SK-N-SH treated with all-trans-retinoic acid at 6 μM for 48 hours (cell line): ENCODE results near the gene TFAP2A.

ENCODE experiments used
- ARNTL ChIP-seq: fragments of 450-650 bp; formaldehyde crosslinking; IDR thresholded peaks from 2 replicates; pipeline ENCODE4 v1.5.0; 2020; ENCODE audit warnings: low read depth, mild to moderate bottlenecking, moderate library complexity, borderline replicate concordance
- BACH2 ChIP-seq: fragments of 250-450 bp; sonication (Bioruptor Pico); IDR thresholded peaks from 2 replicates; pipeline ENCODE4 v1.9.0; 2021; ENCODE audit warnings: mild to moderate bottlenecking, borderline replicate concordance
- CSRNP3 ChIP-seq: fragments of 250-450 bp; sonication (Bioruptor Pico); IDR thresholded peaks from 2 replicates; pipeline ENCODE4 v1.5.1; 2021; ENCODE audit warnings: mild to moderate bottlenecking, moderate library complexity
- ESRRG ChIP-seq: fragments of 250-450 bp; sonication (Bioruptor Pico); IDR thresholded peaks from 2 replicates; pipeline ENCODE4 v1.6.1; 2021; ENCODE audit warnings: mild to moderate bottlenecking
- PATZ1 ChIP-seq: fragments of 250-450 bp; sonication (Bioruptor Pico); IDR thresholded peaks from 2 replicates; pipeline ENCODE4 v1.8.0; 2020; ENCODE audit warnings: mild to moderate bottlenecking, moderate library complexity, borderline replicate concordance
- RARB ChIP-seq: fragments of 250-450 bp; sonication (Bioruptor Pico); IDR thresholded peaks from 2 replicates; pipeline ENCODE4 v1.8.0; 2021; ENCODE audit warnings: mild to moderate bottlenecking, moderate library complexity
- TSHZ2 ChIP-seq: fragments of 250-450 bp; sonication (Bioruptor Pico); IDR thresholded peaks from 2 replicates; pipeline ENCODE4 v1.5.0; 2020; ENCODE audit warnings: mild to moderate bottlenecking, moderate library complexity
- ZC3H10 ChIP-seq: fragments of 250-450 bp; sonication (Bioruptor Pico); IDR thresholded peaks from 2 replicates; pipeline ENCODE4 v1.5.1; 2021; ENCODE audit warnings: mild to moderate bottlenecking, moderate library complexity
- ZFP3 ChIP-seq: fragments of 250-450 bp; sonication (Bioruptor Pico); IDR thresholded peaks from 2 replicates; pipeline ENCODE4 v1.5.0; 2020; ENCODE audit warnings: mild to moderate bottlenecking, moderate library complexity

GRCh38 chr6:10400330-10400729, 14.5 kb downstream of the TFAP2A start:
- TF ChIP-seq BACH2 (no peak), ESRRG (no peak), PATZ1 (CRISPR knock-in tag) (no peak), ZFP3 (CRISPR knock-in tag) (no peak), ZC3H10 (CRISPR knock-in tag) (no peak), TSHZ2 (CRISPR knock-in tag) (no peak), ARNTL (CRISPR knock-in tag) (no peak), RARB (CRISPR knock-in tag) (no peak), CSRNP3 (CRISPR knock-in tag) (no peak)
